SK-N-SH treated with all-trans-retinoic acid at 6 μM for 48 hours (cell line): ENCODE measurements around the gene AUH.

ENCODE experiments used
- ARNTL ChIP-seq: fragments of 450-650 bp; formaldehyde crosslinking; IDR thresholded peaks from 2 replicates; pipeline ENCODE4 v1.5.0; 2020; ENCODE audit warnings: low read depth, mild to moderate bottlenecking, moderate library complexity, borderline replicate concordance
- GLIS3 ChIP-seq: fragments of 250-450 bp; sonication (Bioruptor Pico); IDR thresholded peaks from 2 replicates; pipeline ENCODE4 v1.5.0; 2020; ENCODE audit warnings: mild to moderate bottlenecking, moderate library complexity
- ISL1 ChIP-seq: fragments of 250-450 bp; sonication (Bioruptor Pico); IDR thresholded peaks from 2 replicates; pipeline ENCODE4 v2.1.2; 2022; ENCODE audit warnings: mild to moderate bottlenecking, moderate library complexity
- OSR1 ChIP-seq: fragments of 250-450 bp; sonication (Bioruptor Pico); IDR thresholded peaks from 2 replicates; pipeline ENCODE4 v1.8.0; 2022; ENCODE audit warnings: moderate library complexity, mild to moderate bottlenecking, inconsistent platforms
- PPARA ChIP-seq: fragments of 250-450 bp; sonication (Bioruptor Pico); IDR thresholded peaks from 2 replicates; pipeline ENCODE4 v1.5.0; 2020; ENCODE audit warnings: mild to moderate bottlenecking, borderline replicate concordance
- RARB ChIP-seq: fragments of 250-450 bp; sonication (Bioruptor Pico); IDR thresholded peaks from 2 replicates; pipeline ENCODE4 v1.8.0; 2021; ENCODE audit warnings: mild to moderate bottlenecking, moderate library complexity
- SNAI2 ChIP-seq: fragments of 250-450 bp; sonication (Bioruptor Pico); IDR thresholded peaks from 2 replicates; pipeline ENCODE4 v1.5.0; 2020; ENCODE audit warnings: mild to moderate bottlenecking, moderate library complexity
- TOX ChIP-seq: fragments of 250-450 bp; sonication (Bioruptor Pico); IDR thresholded peaks from 2 replicates; pipeline ENCODE4 v1.8.0; 2021; ENCODE audit warnings: mild to moderate bottlenecking, moderate library complexity, borderline replicate concordance
- ZC3H10 ChIP-seq: fragments of 250-450 bp; sonication (Bioruptor Pico); IDR thresholded peaks from 2 replicates; pipeline ENCODE4 v1.5.1; 2021; ENCODE audit warnings: mild to moderate bottlenecking, moderate library complexity
- ZFP3 ChIP-seq: fragments of 250-450 bp; sonication (Bioruptor Pico); IDR thresholded peaks from 2 replicates; pipeline ENCODE4 v1.5.0; 2020; ENCODE audit warnings: mild to moderate bottlenecking, moderate library complexity
- ZFP30 ChIP-seq: fragments of 450-650 bp; formaldehyde crosslinking; IDR thresholded peaks from 2 replicates; pipeline ENCODE4 v1.5.0; 2022; ENCODE audit warnings: mild to moderate bottlenecking, moderate library complexity
- TF ChIP-seq, protein P1 (sequence below): fragments of 250-450 bp; sonication (Bioruptor Pico); IDR thresholded peaks from 2 replicates; pipeline ENCODE4 v1.8.0; 2020; ENCODE audit warnings: mild to moderate bottlenecking, moderate library complexity, borderline replicate concordance
- TF ChIP-seq, protein P2 (sequence below): fragments of 250-450 bp; sonication (Bioruptor Pico); IDR thresholded peaks from 2 replicates; pipeline ENCODE4 v1.5.1; 2020; ENCODE audit warnings: low read depth, mild to moderate bottlenecking, moderate library complexity
- TF ChIP-seq, protein P3 (sequence below): fragments of 250-450 bp; sonication (Bioruptor Pico); IDR thresholded peaks from 2 replicates; pipeline ENCODE4 v1.5.1; 2021; ENCODE audit warnings: mild to moderate bottlenecking, moderate library complexity

DNA sequence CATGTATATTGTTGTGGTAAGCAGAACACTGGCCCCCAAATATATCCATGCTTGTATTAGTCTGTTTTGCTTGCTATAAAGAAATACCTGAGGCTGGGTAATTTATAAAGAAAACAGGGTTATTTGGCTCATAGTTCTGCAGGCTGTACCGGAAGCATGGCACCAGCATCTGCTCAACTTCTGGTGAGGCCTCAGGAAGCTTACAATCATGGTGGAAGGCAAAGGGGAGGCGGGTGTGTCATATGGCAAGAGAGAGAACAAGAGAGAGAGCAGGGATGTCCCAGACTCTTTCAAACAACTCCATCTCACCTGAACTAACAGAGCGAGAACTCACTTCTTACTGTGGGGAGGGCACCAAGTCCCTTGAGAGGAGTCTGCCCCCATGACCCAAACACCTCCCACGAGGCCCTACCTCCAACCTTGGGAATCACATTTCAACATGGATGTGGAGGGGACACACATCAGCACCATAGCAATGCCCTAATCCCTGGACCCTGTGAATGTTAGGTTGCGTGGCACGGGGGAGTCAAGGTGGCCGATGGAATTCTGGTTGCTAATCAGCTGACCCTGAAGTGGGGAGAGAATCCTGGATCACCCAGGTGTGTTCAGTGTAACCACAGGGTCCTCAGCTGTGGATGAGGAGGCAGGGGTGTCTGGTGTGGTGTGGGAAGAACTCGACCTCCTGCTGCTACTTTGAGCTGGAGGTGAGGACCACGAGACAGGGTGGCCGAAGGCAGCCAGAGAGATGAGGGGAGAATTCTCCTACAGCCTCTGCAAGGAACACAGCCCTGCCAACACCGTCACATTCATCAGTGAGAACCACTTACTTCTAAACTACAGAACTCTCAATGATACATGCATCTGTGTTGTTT lies 172.8 kb downstream of the AUH start:
- no peak for TF ChIP-seq RARB (CRISPR knock-in tag)
- no peak for TF ChIP-seq SNAI2 (CRISPR knock-in tag)
- no peak for TF ChIP-seq ARNTL (CRISPR knock-in tag)
- no peak for TF ChIP-seq ZFP30 (CRISPR knock-in tag)
- no peak for TF ChIP-seq ZFP3 (CRISPR knock-in tag)
- TF ChIP-seq GLIS3 (CRISPR knock-in tag) = no peak
- no peak for TF ChIP-seq ISL1 (CRISPR knock-in tag)
- no peak for TF ChIP-seq OSR1 (CRISPR knock-in tag)
- TF ChIP-seq, protein P1, sequence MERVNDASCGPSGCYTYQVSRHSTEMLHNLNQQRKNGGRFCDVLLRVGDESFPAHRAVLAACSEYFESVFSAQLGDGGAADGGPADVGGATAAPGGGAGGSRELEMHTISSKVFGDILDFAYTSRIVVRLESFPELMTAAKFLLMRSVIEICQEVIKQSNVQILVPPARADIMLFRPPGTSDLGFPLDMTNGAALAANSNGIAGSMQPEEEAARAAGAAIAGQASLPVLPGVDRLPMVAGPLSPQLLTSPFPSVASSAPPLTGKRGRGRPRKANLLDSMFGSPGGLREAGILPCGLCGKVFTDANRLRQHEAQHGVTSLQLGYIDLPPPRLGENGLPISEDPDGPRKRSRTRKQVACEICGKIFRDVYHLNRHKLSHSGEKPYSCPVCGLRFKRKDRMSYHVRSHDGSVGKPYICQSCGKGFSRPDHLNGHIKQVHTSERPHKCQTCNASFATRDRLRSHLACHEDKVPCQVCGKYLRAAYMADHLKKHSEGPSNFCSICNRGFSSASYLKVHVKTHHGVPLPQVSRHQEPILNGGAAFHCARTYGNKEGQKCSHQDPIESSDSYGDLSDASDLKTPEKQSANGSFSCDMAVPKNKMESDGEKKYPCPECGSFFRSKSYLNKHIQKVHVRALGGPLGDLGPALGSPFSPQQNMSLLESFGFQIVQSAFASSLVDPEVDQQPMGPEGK (CRISPR knock-in tag) = no peak
- TF ChIP-seq, protein P2, sequence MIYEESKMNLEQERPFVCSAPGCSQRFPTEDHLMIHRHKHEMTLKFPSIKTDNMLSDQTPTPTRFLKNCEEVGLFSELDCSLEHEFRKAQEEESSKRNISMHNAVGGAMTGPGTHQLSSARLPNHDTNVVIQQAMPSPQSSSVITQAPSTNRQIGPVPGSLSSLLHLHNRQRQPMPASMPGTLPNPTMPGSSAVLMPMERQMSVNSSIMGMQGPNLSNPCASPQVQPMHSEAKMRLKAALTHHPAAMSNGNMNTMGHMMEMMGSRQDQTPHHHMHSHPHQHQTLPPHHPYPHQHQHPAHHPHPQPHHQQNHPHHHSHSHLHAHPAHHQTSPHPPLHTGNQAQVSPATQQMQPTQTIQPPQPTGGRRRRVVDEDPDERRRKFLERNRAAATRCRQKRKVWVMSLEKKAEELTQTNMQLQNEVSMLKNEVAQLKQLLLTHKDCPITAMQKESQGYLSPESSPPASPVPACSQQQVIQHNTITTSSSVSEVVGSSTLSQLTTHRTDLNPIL = no peak
- no peak for TF ChIP-seq PPARA (CRISPR knock-in tag)
- TF ChIP-seq TOX = no peak
- TF ChIP-seq, protein P3, sequence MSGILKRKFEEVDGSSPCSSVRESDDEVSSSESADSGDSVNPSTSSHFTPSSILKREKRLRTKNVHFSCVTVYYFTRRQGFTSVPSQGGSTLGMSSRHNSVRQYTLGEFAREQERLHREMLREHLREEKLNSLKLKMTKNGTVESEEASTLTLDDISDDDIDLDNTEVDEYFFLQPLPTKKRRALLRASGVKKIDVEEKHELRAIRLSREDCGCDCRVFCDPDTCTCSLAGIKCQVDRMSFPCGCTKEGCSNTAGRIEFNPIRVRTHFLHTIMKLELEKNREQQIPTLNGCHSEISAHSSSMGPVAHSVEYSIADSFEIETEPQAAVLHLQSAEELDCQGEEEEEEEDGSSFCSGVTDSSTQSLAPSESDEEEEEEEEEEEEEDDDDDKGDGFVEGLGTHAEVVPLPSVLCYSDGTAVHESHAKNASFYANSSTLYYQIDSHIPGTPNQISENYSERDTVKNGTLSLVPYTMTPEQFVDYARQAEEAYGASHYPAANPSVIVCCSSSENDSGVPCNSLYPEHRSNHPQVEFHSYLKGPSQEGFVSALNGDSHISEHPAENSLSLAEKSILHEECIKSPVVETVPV (CRISPR knock-in tag) = no peak
- TF ChIP-seq ZC3H10 (CRISPR knock-in tag) = no peak
